ENCODE data around the gene SLC25A53. TPM values are rescaled to one million over a fixed set of nuclear protein-coding genes. Genes with fewer than 3 reads are reported as not detected.

The SLC25A53 gene
- total and polyA plus RNA-seq, 3 donors (not counting 1 experiment from before 2014, with no cell fraction given), result 2.4 to 4.8 (median 4.0) TPM

Other genes with a start within 250 kb of the SLC25A53 start
- gene TMSB15B, start 194.4 kb downstream of the SLC25A53 start, total RNA-seq, result 10 to 100 TPM; 10.3 to 12.1 TPM
- 17.1 TPM for gene TMSB15B, start 194.4 kb downstream of the SLC25A53 start, polyA plus RNA-seq
- gene H2BW1, start 143.3 kb downstream of the SLC25A53 start, total RNA-seq, result not detected
- gene H2BW1, start 143.3 kb downstream of the SLC25A53 start, polyA plus RNA-seq, result not detected
- not detected for gene H2BW2, start 117.1 kb downstream of the SLC25A53 start, total RNA-seq
- gene H2BW2, start 117.1 kb downstream of the SLC25A53 start, polyA plus RNA-seq, result not detected
- gene TMSB15C, start 80.8 kb downstream of the SLC25A53 start, total RNA-seq, result 1 to 10 TPM; 5.1 to 6.7 TPM
- 3.1 TPM for gene TMSB15C, start 80.8 kb downstream of the SLC25A53 start, polyA plus RNA-seq
- gene ZCCHC18, start 44.5 kb downstream of the SLC25A53 start, total RNA-seq, result 1 to 10 TPM; 1.2 to 1.3 TPM
- 1.5 TPM for gene ZCCHC18, start 44.5 kb downstream of the SLC25A53 start, polyA plus RNA-seq
- 10 to 100 TPM; 32.7 to 59.7 TPM for gene FAM199X, start 9.4 kb upstream of the SLC25A53 start, total RNA-seq
- 6.0 TPM for gene FAM199X, start 9.4 kb upstream of the SLC25A53 start, polyA plus RNA-seq
- gene ESX1, start 97.9 kb upstream of the SLC25A53 start, total RNA-seq, result under 1 TPM in 1 of 2 donors, not detected in 1; under 0.01 TPM
- not detected for gene ESX1, start 97.9 kb upstream of the SLC25A53 start, polyA plus RNA-seq

All from mammary epithelial cell (primary cell).